DMS153 treated with DMSO at 0.1 percent for 48 hours (cell line): ENCODE results near the gene SPO11.

Experiments used
- DNase-seq: peaks from one replicate; lab custom pipeline; 2025; ENCODE audit not compliant: unreplicated experiment; lab: John Stamatoyannopoulos, UW

Gene SPO11, protein sequence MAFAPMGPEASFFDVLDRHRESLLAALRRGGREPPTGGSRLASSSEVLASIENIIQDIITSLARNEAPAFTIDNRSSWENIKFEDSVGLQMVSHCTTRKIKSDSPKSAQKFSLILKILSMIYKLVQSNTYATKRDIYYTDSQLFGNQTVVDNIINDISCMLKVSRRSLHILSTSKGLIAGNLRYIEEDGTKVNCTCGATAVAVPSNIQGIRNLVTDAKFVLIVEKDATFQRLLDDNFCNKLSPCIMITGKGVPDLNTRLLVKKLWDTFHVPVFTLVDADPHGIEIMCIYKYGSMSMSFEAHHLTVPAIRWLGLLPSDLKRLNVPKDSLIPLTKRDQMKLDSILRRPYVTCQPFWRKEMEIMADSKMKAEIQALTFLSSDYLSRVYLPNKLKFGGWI

DNA sequence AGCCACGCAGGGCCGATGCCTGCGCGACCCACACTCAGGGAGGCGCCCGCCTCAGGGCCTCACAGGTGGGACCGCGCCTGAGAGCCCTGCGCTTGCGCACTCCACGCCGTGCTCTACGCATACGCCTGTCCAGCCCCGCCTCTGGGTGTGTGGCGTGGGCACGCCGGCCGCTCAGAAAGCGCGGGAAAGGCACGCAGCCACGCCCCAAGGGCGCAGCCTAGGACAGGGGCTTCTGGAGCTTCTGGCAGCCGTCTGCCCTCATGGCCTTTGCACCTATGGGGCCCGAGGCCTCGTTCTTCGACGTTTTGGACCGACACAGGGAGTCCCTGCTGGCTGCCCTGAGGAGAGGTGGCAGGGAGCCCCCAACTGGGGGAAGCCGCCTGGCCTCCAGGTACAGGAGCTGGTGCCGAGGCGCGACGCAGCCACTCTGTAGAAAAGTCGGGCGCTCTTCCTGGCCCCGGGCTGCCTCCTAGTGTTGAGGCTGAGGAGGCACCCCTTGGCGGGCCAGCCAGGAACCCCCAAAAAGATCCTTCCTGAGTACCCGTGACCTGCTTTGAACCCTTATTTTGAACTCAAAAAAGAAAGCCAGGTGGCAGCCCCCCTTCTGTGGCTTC lies at the start of gene SPO11:
TSS of gene SPO11 (plus strand) at position 196 of the 614 bp plus-strand sequence. CDS start at position 261, 65 bp downstream.
- DNase-seq = no peak

DNA sequence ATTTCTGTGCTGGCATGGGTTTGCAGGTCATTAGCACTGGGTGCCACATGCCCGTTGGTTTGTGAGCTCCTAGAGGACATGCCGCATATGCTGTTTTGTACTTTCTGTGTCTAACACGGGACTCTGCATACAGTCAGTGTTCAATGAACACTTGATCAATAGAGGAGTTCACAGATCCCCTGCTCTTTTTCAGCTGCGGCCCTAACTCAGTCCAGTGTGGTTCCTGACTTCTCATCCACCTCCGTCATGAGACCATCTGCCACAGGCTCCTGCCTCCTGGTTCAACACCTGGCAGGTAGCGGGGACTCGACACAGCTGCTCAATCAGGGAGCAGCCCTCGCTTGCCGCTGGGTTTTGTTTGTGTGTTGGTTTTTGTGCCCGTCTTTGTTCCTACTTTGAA lies 49.4 kb upstream of the SPO11 start:
- DNase-seq = no peak

DNA sequence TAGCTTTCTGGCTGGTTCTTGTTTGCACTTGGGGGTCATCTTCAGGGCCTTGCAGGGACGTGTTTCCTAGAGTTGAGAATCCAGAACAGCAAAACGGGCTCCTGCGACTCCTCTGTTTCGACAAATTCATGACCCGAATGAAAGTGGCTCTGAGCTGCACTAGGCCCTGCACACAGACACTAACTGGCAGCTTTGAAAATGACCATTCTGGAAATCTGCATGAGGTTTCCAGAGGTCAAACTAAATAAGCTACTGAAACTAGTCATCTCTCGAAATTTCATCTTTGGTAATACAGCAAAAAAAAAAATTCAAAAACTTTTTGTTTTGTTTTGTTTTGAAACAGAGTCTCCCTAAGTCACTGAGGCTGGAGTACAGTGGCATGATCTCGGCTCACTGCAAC lies 47.7 kb upstream of the SPO11 start:
- no peak for DNase-seq

DNA sequence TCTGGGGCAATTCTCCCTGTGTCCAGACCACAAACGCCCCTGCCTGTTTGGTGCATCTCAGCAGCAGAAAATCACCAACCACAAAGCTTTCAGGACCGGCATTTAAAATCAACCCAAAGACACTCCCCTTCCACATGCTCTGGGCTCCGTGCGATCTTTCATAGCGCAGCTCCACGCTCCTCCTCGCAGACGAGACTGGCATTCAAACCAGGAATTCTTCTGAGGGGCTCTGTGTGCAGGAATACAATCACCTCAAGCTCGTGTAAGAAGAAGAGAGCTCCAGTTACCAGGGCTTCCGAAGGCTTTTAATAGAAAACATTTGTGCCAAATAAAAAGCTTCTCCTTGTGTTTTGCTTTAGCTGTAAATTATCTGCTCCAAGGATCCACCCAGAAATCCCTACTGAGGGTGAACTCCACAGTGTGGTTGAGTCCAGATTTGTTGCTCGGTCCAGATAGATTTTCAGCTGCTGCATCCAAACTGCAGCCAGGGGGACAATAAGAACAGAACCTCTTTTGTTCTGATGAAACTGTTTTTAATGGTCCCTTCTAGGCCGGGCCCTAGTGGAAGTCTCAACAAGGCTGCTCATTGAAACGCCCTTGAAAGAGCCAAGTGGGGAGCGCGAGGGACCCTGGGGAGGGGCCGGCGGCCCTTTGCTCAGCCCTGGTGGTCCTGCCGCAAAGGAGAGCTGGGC lies 46.8 kb upstream of the SPO11 start:
- DNase-seq = no peak

DNA sequence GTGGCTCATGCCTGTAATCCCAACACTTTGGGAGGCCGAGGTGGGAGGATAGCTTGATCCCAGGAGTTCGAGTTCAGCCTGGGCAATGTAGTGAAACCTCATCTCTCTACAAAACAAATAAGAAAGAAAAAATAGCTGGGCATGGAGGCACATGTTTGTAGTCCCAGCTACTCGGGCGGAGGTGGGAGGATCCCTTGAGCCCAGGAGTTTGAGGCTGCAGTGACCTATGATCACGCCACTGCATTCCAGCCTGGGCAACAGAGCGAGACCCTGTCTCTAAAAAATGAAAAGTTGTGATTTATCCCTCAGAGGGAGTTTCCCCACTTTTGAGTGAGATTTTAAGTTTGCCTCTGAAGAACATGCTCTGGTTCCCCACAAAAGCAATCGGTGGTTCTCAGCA lies 45.7 kb upstream of the SPO11 start:
- no peak for DNase-seq

DNA sequence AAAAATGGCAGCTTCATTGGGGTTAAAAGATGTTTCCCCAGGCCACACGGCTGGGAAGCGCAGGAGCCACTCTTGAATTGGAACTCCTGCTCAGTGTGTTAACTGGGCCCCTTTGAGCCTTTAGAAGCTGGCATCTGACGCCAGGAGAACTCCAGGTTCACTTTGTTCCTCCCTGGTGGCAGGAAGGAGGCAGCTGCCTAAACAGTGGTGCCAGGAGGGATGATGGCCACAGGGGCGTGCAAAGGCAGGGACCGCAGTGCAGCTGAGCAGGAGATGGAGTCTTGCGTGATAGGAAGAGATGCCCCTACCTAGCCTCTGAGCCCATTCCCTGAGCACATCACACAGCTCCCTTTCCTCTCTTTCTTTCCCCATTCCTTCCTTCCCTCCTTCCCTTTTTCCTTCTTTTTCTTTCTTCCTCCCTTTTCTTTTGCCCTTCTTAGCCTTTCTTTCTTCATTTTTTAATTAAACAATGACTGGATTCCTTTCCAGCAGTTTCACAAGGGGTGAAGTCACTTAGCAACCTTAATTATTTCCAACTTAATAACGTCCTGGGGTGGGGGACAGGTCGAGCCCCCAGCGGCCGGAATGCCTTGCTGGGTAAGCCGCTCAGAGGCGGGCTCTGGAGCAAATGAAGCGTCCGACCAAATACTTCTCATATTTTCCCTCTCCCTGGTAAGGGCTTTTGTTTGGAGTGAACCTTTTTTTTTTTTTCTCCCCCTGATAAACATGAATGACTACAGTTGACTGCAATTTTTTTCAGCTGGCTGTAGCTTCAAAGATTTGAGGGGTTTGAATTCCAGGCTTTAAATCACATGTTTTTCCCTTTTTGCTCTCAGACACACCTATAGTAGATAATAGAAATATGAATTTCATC lies 42.4 kb upstream of the SPO11 start:
- DNase-seq = no peak

DNA sequence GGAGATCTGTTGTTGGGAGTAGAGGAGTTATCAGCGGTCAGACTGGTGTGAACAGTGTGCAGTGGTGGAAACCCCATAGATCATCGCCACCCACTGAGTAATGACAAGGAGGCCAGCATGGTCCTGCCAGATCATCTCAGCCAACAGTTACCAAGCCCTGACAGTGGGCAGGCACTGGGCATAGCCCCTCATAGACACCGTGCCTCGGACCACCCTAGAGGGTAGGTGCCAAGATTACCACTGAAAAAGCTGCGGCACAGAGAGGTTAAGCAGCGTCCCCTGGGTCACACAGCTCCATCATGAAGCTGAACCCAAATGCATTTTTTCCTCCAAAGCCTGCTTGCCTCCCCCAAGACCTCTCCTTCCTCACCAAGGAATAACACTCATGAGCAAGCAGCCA lies 41.7 kb upstream of the SPO11 start:
- no peak for DNase-seq

DNA sequence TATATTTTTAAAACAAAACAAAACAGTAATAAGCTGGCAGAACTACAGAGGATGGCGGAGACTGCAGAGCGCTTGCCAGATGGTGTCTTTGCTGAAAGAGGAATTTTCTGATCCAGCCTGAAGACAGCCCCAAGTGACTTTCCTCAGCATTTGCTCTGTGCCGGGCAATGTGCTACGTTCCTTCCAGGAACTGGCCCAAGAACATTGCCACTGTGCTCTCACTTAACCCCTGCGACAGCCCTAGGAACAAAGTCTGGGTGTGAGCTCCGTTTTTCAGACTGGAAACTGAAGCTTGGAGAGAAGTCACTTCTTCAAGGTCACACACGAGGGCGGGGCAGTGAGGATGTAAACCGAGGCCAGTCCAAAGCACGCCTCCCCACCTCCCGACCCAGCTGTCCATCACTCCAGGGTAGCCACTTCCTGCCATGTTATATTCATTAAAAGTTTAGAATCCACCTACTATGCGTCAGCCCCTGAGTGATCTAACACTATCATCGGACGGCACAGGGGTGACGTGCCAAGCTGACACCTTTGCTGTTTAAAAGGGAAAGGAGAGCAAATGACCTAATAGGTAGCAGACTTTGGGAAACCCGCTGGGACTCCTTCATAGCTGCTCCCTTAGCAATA lies 40.8 kb upstream of the SPO11 start:
- no peak for DNase-seq

DNA sequence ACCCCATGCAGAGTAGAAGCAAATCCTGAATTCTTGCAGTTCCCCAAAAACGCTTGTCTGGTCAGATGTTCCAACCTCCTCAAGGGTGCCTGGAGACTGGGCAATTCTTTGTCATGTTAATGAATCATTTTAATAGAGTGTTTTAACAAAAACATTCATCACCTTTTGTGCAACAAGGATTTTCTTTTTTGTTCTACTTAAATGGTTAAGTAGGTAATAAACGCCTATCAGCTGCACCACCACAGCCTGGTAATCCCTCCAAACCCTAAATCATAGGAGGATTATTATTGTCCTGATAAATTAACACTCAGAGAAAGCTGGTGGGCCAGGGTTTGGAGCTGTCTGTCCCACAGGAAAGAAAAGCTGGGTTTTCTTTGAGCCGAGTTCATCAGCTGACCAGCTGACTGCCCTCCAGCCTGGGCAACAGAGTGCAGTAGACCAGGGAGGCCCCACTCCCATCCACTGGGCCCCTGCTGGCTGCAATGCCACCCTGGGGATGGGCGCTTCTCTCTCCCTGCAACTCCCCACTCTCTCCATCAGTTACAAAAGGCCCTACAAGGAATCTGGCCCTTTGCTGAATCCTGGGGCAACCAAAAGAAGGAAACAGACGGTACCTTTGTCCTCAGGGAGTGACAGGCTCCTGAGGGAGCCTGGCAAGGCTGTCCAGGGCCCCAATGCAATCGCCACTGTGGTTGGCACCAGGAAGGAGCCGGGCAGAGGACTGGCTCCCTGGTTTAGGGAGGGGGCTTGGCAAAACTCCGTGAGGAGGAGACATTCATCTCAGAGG lies 40.0 kb upstream of the SPO11 start:
- DNase-seq = no peak

DNA sequence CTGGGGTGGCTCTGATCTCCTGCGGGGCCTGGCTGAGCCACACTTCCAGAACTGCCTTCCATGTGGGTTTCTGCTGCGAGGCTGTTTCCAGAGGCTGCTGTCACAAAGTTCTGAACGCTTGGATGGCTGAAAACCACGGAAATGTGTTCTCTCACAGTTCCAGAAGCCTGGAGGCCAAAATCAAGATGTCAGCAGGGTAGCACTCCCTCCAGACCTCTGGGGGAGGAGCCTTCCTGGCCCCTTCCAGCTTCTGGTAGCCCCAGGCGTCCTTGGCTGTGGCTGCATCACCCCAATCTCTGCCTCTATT lies 39.5 kb upstream of the SPO11 start:
- no peak for DNase-seq

DNA sequence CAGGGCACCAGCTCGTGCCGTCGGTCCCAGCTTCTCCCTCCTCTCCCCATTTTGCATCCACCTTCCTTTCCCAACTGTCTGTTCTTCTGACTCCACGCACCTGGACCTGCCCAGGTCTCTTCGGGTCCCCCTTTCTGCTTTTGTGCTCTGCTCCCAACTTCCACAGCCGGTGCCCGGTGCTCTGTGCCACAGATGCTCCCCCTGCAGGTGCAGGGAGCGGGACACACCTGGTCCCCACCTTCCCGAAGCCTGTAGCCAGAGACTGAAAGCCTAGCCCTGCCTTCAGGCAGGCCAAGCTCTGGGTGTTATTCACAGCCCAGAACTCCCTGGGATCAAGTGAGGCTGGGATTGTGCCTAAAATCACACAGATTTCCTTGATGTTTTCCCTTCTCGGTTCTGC lies 38.6 kb upstream of the SPO11 start:
- no peak for DNase-seq

DNA sequence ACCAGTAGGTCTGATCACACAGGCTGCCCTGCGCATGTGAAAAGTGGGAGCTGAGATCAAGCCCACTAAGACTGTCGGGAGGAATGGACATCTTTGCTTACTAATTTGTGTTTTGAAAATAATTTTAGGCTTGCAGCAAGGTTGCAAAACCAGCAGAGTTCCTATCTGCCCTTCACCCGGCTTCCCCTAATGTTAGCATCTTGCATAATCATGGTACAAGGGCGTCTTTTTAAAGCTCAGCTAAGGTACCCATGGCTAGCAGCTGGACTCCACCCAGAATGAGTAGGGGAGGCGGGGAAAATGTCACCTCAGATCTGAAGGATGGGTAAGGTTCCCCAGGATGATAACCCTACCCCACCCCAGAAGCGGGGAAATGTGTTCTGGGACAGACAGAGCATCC lies 37.9 kb upstream of the SPO11 start:
- no peak for DNase-seq

DNA sequence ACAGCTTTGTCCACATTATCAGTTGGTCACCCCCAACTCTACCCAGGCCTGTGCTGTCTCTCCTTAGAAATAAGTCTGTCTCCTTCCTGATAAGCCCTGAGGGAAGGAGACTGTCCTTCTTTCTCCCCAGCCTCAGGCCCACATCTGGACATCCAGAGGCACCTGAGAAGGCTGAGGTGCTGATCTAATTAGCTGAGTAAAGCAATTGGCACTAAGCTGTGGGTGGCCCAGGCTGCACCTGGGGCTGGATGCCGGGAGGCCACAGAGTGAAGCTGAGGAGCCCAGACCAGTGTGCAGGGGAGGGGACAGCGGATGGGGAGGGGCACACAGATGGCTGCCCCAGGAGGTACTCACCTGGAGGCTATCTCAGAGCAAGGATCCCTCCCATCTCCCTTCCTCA lies 37.0 kb upstream of the SPO11 start:
- no peak for DNase-seq

DNA sequence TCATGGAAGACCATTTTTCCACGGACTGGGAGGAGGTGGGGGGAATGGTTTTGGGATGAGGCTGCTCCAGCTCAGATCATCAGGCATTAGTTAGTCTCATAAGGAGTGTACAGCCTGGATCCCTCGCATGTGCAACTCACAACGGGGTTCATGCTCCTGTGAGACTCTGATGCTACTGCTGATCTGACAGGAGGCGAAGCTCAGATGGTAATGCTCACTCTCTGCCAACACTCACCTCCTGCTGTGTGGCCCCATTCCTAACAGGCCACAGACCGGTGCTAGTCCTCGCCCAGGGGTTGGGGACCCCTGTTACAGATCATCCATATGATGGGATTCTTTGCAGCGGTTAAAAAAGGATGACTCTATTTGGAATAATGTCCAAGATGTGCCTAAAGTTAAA lies 35.6 kb upstream of the SPO11 start:
- no peak for DNase-seq

DNA sequence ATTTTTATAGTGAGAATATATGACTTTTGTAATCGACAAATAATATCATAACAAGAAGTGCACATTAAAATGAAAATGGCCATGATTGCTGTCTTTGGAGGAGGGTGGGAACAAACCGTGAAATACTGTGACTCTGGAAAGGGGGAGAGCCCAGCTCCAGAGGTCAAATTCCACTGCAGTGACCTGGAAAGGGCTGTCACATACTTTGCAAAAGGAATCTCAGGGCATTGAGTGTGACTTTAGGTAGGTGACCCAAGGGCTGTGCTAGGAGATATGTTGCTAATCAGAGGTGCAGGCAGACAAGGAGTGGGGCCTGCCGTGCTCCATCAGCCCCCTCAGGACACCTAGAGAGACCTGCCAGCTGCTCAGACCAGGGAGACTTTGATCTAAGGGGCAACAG lies 35.1 kb upstream of the SPO11 start:
- no peak for DNase-seq

DNA sequence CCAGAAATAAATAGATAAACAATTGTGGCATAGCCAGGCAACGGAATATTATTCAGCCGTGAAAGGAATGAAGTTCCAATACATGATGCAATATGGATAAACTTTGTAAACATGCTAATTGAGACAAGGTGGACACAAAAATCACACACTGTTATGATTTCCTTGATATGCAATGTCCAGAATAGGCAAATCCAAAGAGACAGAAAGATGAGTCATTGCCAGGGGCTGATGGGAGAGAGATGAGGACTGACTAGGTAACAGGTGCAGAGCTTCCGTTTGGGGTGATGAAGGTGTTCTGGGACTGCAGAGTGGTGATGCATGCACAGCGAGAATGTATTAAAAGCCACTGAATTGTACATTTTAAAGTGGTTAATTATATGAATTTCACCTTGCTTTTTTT lies 31.1 kb upstream of the SPO11 start:
- DNase-seq = no peak

DNA sequence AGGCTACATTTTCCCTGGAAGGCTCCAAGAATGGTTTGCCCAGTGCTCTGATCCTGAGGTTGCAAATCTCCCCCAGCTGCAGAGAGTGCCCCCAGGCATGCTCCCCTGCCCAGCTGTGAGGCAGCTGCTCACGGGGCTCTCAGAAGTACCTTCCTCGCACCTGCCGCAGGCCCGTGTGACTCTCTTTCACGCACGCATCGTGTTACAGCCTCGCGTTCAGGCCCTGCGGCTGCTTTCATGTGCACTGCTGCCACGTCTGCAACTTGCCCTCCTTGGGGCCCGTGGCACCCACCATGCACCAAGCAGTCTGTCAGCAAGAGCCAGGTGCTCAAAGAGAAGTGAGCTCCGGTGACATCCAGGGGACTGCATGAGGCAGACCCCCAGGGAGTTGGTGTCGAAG lies 28.6 kb upstream of the SPO11 start:
- no peak for DNase-seq

DNA sequence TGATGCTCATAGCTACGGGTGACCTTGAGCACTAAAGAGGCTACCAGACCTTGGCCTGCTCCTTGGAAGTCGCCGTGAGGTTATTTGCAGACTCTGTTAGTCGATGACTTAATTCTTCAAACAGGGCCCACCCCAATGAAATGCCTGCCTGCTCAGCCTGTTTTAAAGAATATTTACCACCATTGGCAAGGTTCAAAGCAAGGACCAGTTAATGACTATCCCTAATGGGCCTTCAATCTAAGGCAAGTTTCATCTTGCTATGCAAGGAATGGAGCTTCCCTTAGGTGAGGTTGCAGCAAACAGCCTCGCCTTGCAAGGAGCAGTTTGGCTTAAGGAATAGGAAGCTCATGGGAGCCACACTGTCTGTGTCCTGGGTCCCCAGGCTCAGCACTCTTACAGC lies 22.9 kb upstream of the SPO11 start:
- no peak for DNase-seq

DNA sequence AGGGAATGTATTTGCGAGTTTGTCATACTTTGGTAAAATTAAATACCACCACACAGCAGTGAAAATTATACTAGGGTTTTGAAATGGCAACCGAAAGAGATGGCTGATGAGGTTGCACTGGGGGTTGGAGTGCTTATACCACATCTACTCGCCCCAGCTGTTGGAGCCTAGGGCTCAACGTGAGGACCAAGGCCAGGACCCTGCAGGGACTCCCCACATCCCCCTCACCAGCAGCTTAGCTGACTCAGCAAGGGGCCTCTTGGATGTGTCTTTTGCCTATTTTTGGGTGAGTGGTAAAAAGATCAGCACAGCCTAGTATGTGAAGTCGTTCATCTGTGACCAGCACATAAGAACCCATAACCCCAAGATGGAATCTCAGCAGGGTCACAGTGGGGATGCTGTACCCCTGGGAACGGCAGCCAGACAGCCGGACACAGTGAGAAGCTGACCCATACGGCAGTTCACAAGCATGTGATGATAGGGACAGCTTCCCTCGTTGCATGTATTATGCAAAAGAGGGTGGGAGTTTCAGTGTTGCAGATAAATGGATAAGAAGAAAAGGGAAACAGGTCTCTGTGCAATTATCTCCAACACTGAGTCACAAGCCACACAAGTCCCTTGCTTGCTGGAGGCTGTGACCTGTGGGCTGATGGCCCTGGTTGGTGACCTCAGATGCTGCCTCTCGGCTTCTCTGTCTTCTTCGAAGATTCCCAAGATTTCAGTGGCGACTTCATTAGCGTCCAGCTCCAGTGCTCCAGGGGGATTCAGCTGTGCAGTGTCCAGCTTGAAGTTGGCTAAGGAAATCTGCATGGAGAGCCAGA lies 20.9 kb upstream of the SPO11 start:
- no peak for DNase-seq
